WERI-Rb-1 (cell line): Measurements from ENCODE around the gene DISC1.
"Not testable (repeated sequence)": the region's sequence is repeated elsewhere in the genome, so short reads cannot be mapped to it uniquely, and the experiment has no call there.

ENCODE experiments used
- DNase-seq: peaks from one replicate; pipeline ENCODE4 v3.0.0-alpha.2; 2020
- H3K27ac ChIP-seq: fragments of 250-450 bp; sonication (Bioruptor Pico); 2 replicates; pipeline ENCODE4 v1.5.1; 2020; ENCODE audit warnings: mild to moderate bottlenecking, moderate library complexity
- H3K27me3 ChIP-seq: fragments of 250-450 bp; sonication (Bioruptor Pico); 2 replicates; pipeline ENCODE4 v1.5.1; 2021; ENCODE audit warnings: mild to moderate bottlenecking, low read depth, moderate library complexity; ENCODE audit not compliant: insufficient read depth, severe bottlenecking
- H3K36me3 ChIP-seq: fragments of 250-450 bp; sonication (Bioruptor Pico); 2 replicates; pipeline ENCODE4 v1.5.1; 2020; ENCODE audit warnings: mild to moderate bottlenecking, moderate library complexity
- H3K4me3 ChIP-seq: 2 replicates; pipeline ENCODE4 v1.5.1; 2011; ENCODE audit warnings: low read depth, mild to moderate bottlenecking, control low read depth, low read length
- H3K9me3 ChIP-seq: fragments of 250-450 bp; sonication (Bioruptor Pico); 2 replicates; pipeline ENCODE4 v1.5.1; 2021; ENCODE audit warnings: mild to moderate bottlenecking, moderate library complexity; ENCODE audit not compliant: severe bottlenecking
- CTCF ChIP-seq: IDR thresholded peaks from 2 replicates; pipeline ENCODE4 v1.5.1; 2011; ENCODE audit warnings: low read depth, mild to moderate bottlenecking, control low read depth, inconsistent platforms, low read length

Gene DISC1

GRCh38 chr1:231584921-231585320 lies 41.7 kb upstream of the DISC1 start:
- Histone ChIP-seq H3K27ac (no peak overlapping the region), H3K9me3 (no peaks in the 10 kb centered on the region), H3K4me3 (no peak overlapping the region), H3K36me3 (no peaks in the 10 kb centered on the region), H3K27me3 (no peaks in the 10 kb centered on the region)
- DNase-seq, result no peak
- no peak for TF ChIP-seq CTCF

GRCh38 chr1:231590453-231591198 lies 36.0 kb upstream of the DISC1 start:
- Histone ChIP-seq H3K4me3 (no peak overlapping the region), H3K36me3 (no peaks in the 10 kb centered on the region), H3K27ac (no peak overlapping the region), H3K9me3 (no peaks in the 10 kb centered on the region), H3K27me3 (no peaks in the 10 kb centered on the region)
- TF ChIP-seq CTCF, result peak; percentile 90
- DNase-seq, result peak; percentile 62

GRCh38 chr1:231591466-231591865 lies 35.1 kb upstream of the DISC1 start:
- H3K9me3 ChIP-seq, result no peaks in the 10 kb centered on the region
- TF ChIP-seq CTCF, result no peak
- no peak overlapping the region for H3K27ac ChIP-seq
- H3K27me3 ChIP-seq, result no peaks in the 10 kb centered on the region
- no peaks in the 10 kb centered on the region for H3K36me3 ChIP-seq
- H3K4me3 ChIP-seq, result no peak overlapping the region
- no peak for DNase-seq

GRCh38 chr1:231592809-231593208 lies 33.8 kb upstream of the DISC1 start:
- TF ChIP-seq CTCF, result no peak
- H3K9me3 ChIP-seq, result no peaks in the 10 kb centered on the region
- no peaks in the 10 kb centered on the region for H3K36me3 ChIP-seq
- H3K27ac ChIP-seq, result no peak overlapping the region
- no peaks in the 10 kb centered on the region for H3K27me3 ChIP-seq
- no peak overlapping the region for H3K4me3 ChIP-seq
- no peak for DNase-seq

- not testable (repeated sequence) for H3K27me3 ChIP-seq, H3K4me3 ChIP-seq, DNase-seq, H3K27ac ChIP-seq, H3K9me3 ChIP-seq, H3K36me3 ChIP-seq
These were observed 33.3 kb upstream of the DISC1 start for GRCh38 chr1:231593264-231593663.

GRCh38 chr1:231594123-231594522 lies 32.5 kb upstream of the DISC1 start:
- Histone ChIP-seq H3K9me3 (no peaks in the 10 kb centered on the region), H3K36me3 (no peaks in the 10 kb centered on the region), H3K27ac (no peak overlapping the region), H3K4me3 (no peak overlapping the region), H3K27me3 (no peaks in the 10 kb centered on the region)
- TF ChIP-seq CTCF, result no peak
- DNase-seq, result no peak
